Measurements from ENCODE around the gene C19orf47.

C19orf47 gene

GRCh38 chr19:40281381-40282208 lies 66.6 kb downstream of the C19orf47 start:
- DNase-seq (ENCODE audit: low read depth) = no peak

GRCh38 chr19:40280608-40281221 lies 67.5 kb downstream of the C19orf47 start:
- no peak for DNase-seq (ENCODE audit: low read depth)

GRCh38 chr19:40279761-40280607 lies 68.2 kb downstream of the C19orf47 start:
- DNase-seq (ENCODE audit: low read depth) = no peak

DNA sequence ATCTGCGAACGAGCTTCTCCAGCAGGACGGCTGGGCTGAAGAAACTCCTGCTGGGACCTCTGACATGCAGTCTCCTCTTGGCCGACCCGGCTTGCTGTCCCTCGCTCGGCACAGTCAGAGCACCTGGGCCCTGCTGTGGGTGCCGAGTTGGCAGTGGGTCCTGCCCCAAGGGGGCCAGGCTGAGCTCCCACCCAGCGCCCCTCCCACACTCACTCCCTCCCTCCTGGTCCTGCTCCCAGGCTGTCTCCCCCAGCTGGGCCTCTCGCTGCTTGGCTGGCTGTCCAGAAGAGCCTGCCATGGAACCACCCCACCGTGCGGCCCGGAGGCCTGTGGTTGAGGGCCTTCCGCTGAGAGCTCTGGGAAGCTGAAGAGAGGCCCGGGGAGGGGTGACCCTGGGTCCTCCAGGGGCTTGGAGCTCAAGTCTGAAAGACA lies 69.1 kb downstream of the C19orf47 start:
- DNase-seq (ENCODE audit: low read depth) = no peak

DNA sequence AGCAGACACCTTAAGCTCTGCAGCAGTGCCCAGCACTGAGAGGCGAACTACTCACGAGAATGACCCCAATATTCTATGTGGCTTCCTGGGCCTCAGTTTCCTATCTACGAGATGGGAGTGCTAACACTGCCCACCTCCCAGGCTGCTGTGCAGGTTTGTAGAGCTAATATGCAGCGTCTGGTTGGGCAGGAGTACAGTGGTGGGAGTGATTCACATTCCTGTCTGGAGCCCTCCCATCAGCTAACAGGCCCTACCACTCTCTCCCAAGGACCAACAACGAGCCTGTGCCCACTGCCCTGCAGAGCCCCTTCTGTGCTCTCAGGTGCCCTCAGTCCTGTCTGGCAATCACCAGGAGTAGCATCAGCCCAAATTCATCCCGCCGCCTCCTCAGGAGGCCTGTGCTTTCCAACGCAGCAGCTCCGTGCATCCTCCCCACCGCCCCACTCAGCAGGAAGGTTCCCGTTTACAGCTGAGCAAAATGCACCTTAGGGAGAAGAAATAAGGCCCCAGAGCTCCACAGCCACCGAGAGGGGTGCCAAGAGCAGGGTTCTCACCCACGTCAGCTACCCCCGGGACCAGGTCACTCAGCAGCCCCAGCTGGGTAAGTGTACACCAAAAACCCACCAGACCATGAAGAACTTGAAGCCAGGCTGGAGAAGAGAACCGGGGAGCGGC lies 69.7 kb downstream of the C19orf47 start:
- no peak for DNase-seq (ENCODE audit: low read depth)

DNA sequence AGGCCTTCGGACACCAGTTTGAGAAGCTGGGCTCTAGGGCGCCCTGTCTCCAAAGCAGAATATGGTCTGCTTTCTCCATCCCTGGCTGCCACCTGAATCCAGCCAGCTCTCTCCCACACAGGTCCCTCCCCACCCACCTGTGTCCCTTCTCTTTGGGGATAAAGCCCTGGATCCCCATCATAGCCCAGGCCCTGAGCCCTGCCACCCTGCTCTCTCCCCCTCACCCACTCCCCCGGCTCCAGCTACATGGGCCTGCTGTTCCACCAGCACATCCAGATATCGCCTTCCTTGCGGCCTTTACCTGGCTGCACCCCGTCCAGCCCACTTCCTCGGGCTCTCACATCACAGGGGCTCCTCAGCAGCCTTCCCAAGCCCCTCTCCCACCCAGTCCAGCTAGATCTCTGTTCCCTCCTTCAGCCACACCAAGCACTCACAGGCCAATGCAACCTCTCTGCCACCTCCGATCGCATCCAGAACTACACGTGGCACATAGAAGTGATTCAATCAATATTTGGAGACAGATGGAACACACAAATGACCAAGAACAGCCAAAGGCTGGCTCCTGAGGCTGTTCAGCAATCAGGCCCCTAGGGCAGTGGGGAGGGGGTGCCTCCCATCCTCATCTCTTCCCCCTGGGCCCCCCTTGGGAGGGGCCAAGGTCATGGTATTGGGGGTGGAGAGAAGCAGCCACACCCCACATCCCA lies 70.7 kb downstream of the C19orf47 start:
- DNase-seq (ENCODE audit: low read depth) = no peak

- DNase-seq (ENCODE audit: low read depth) = no peak
Observed at GRCh38 chr19:40274585-40275544, 73.3 kb downstream of the C19orf47 start.

GRCh38 chr19:40273469-40274360 lies 74.5 kb downstream of the C19orf47 start:
- DNase-seq (ENCODE audit: low read depth) = no peak

- DNase-seq (ENCODE audit: low read depth) = no peak
Observed at GRCh38 chr19:40272261-40272660, 75.9 kb downstream of the C19orf47 start.

GRCh38 chr19:40271706-40272105 lies 76.5 kb downstream of the C19orf47 start:
- no peak for DNase-seq (ENCODE audit: low read depth)

DNA sequence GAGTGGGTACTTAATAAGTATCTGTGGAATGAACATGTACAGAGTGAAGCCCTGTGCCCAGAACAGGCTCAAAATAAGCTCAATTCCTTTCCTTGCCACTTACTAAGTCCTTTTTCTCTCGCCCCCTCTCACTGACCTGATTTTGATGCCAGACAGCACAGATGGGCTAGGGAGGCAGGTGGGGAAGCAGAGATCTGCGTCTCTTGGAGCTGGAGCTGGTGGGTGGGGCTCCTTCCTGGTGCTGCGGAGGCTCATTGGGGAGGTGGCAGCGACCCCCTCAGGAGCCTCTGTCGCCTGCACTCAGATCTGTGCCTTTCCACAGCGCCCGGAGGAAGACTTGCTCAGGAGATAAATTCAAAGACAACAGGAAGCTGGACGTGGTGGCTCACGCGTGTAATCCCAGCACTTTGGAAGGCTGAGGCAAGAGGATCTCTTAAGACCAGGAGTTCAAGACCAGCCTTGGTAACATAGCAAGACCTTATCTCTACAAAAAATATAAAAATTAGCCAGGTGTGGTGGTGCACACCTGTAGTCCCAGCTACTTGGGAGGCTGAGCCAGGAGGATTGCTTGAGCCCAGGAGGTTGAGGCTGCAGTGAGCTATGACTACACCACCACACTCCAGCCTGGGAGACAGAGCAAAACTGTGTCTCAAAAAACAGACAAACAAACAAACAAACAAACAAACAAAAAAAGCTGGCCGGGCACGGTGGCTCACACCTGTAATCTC lies 77.7 kb downstream of the C19orf47 start:
- no peak for DNase-seq (ENCODE audit: low read depth)

Data from T-helper 22 cell (primary cell).